D721Med (cell line): Measurements from ENCODE around the gene TBXAS1.
"Not testable (repeated sequence)": the region's sequence is repeated elsewhere in the genome, so short reads cannot be mapped to it uniquely, and the experiment has no call there.

Source experiments
- DNase-seq: peaks from one replicate; pipeline ENCODE4 v3.0.0; 2011; ENCODE audit warnings: low spot score; ENCODE audit not compliant: insufficient read length
- FAIRE-seq: peaks from 2 replicates; lab custom pipeline; 2011; peaks lifted over from hg19 to GRCh38; lab: Jason Lieb, UNC
- TF ChIP-seq, protein P1 (sequence below): IDR thresholded peaks from 2 replicates; pipeline ENCODE4 v1.5.1; 2012; ENCODE audit warnings: mild to moderate bottlenecking, control low read depth; ENCODE audit not compliant: insufficient read depth; ENCODE audit errors: missing control alignments

The TBXAS1 gene

GRCh38 chr7:139918480-139918879 is 89.4 kb downstream of the TBXAS1 start:
- TF ChIP-seq, protein P1, sequence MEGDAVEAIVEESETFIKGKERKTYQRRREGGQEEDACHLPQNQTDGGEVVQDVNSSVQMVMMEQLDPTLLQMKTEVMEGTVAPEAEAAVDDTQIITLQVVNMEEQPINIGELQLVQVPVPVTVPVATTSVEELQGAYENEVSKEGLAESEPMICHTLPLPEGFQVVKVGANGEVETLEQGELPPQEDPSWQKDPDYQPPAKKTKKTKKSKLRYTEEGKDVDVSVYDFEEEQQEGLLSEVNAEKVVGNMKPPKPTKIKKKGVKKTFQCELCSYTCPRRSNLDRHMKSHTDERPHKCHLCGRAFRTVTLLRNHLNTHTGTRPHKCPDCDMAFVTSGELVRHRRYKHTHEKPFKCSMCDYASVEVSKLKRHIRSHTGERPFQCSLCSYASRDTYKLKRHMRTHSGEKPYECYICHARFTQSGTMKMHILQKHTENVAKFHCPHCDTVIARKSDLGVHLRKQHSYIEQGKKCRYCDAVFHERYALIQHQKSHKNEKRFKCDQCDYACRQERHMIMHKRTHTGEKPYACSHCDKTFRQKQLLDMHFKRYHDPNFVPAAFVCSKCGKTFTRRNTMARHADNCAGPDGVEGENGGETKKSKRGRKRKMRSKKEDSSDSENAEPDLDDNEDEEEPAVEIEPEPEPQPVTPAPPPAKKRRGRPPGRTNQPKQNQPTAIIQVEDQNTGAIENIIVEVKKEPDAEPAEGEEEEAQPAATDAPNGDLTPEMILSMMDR = no peak
- DNase-seq (no peak), FAIRE-seq (no peak)

- DNase-seq = no peak
- TF ChIP-seq, protein P1 = no peak
- FAIRE-seq = no peak
Measured at GRCh38 chr7:139923090-139923489, 94.0 kb downstream of the TBXAS1 start.

GRCh38 chr7:139924461-139924860 is 95.4 kb downstream of the TBXAS1 start:
- FAIRE-seq (no peak), DNase-seq (no peak)
- TF ChIP-seq, protein P1 = no peak

DNA sequence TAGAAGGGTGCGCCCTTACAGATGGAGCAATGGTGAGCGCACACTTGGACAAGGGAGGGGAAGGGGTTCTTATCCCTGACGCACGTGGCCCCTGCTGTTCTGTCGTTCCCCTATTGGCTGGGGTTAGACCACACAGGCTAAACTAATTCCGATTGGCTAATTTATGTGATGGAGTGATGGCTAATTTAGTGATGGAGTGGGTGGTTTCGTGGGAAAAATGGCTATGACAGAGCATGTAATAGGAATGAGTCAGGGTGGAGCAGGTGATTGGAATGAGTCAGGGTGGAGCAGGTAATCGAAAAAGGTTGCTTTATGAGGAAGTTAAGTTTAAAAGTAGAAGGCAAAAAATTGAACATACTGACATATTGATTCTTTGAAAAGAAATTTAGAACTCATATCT is 100.2 kb downstream of the TBXAS1 start:
- not testable (repeated sequence) for DNase-seq

DNA sequence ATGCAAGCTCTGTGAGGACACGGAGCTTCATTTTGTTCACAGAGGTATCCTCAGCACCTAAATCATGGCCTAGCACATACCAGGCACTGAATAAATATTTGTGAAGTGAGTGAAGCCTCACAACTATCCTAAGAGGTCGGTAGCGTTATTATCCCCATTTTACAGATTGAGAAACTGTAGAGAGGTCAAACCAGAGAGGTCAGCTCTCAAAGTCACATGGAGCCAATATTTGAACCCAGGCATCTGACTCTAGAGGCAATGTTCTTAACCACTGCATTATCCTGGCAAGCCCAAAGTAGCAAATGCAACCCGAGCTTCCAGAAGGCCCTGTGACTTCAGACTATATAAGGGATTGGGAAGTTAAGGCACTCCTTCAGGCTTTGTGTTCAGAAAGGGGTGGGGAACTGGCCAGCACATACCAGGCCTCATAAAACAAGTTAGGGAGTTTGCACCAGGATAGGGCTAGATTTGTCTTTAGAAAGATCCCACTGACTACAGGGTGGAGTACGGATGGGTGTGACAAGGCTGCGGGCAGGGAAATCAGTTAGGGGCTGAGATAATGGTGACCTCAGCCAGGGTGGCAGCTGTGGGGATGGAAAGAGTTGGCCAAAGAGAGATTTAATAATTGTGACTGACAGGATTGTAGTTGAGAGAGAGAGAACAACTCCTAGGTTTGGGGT is 101.4 kb downstream of the TBXAS1 start:
- FAIRE-seq = no peak
- TF ChIP-seq, protein P1 = no peak

More for the DNA sequence above, 100.2 kb downstream of the TBXAS1 start:
- FAIRE-seq = not testable (repeated sequence)

GRCh38 chr7:139931190-139931934 is 102.3 kb downstream of the TBXAS1 start:
- no peak for DNase-seq
- TF ChIP-seq, protein P1 = no peak
- no peak for FAIRE-seq

More for the DNA sequence above, 101.4 kb downstream of the TBXAS1 start:
- DNase-seq = no peak

GRCh38 chr7:139932531-139932930 is 103.5 kb downstream of the TBXAS1 start:
- DNase-seq (no peak), FAIRE-seq (no peak)
- TF ChIP-seq, protein P1 = no peak
